ACC112 (cell line): ENCODE results near the gene NOTUM.

Experiments used
- H2AFZ ChIP-seq: fragments of 200-600 bp; sonication (generic); one replicate; pipeline ENCODE4 v1.6.0; 2017; ENCODE audit warnings: antibody characterized with exemption, low read length; ENCODE audit not compliant: unreplicated experiment
- H3K27ac ChIP-seq: fragments of 200-600 bp; sonication (generic); 2 replicates; pipeline ENCODE4 v1.5.1; 2014; ENCODE audit warnings: low read depth, mild to moderate bottlenecking, antibody characterized with exemption, low read length, moderate library complexity
- H3K27me3 ChIP-seq: fragments of 200-600 bp; sonication (generic); 2 replicates; pipeline ENCODE4 v1.6.1; 2014; ENCODE audit warnings: mild to moderate bottlenecking, antibody characterized with exemption, low read length, moderate library complexity, mixed read lengths; ENCODE audit not compliant: insufficient read depth
- H3K36me3 ChIP-seq: fragments of 200-600 bp; sonication (generic); 2 replicates; pipeline ENCODE4 v1.6.1; 2016; ENCODE audit warnings: mild to moderate bottlenecking, antibody characterized with exemption, low read length, moderate library complexity, mixed read lengths; ENCODE audit not compliant: insufficient read depth
- H3K4me1 ChIP-seq: fragments of 200-600 bp; sonication (generic); one replicate; pipeline ENCODE4 v1.6.1; 2016; ENCODE audit warnings: low read length, mixed read lengths; ENCODE audit not compliant: insufficient read depth, unreplicated experiment, control insufficient read depth
- H3K4me3 ChIP-seq: fragments of 200-600 bp; sonication (generic); 2 replicates; pipeline ENCODE4 v1.5.1; 2014; ENCODE audit warnings: mild to moderate bottlenecking, low read depth, low read length
- H3K79me2 ChIP-seq: fragments of 200-600 bp; sonication (generic); one replicate; pipeline ENCODE4 v1.6.0; 2016; ENCODE audit warnings: low read length; ENCODE audit not compliant: control insufficient read depth, unreplicated experiment, insufficient read depth

NOTUM gene

GRCh38 chr17:81931189-81931556, 29.8 kb downstream of the NOTUM start:
- Histone ChIP-seq H3K4me1 (peaks cover under 1% of the 10 kb centered on the region), H2AFZ (no peak overlapping the region), H3K79me2 (peaks cover 12% of the 10 kb centered on the region), H3K27me3 (no peaks in the 10 kb centered on the region), H3K4me3 (no peak overlapping the region), H3K36me3 (no peaks in the 10 kb centered on the region), H3K27ac (no peak overlapping the region)

DNA sequence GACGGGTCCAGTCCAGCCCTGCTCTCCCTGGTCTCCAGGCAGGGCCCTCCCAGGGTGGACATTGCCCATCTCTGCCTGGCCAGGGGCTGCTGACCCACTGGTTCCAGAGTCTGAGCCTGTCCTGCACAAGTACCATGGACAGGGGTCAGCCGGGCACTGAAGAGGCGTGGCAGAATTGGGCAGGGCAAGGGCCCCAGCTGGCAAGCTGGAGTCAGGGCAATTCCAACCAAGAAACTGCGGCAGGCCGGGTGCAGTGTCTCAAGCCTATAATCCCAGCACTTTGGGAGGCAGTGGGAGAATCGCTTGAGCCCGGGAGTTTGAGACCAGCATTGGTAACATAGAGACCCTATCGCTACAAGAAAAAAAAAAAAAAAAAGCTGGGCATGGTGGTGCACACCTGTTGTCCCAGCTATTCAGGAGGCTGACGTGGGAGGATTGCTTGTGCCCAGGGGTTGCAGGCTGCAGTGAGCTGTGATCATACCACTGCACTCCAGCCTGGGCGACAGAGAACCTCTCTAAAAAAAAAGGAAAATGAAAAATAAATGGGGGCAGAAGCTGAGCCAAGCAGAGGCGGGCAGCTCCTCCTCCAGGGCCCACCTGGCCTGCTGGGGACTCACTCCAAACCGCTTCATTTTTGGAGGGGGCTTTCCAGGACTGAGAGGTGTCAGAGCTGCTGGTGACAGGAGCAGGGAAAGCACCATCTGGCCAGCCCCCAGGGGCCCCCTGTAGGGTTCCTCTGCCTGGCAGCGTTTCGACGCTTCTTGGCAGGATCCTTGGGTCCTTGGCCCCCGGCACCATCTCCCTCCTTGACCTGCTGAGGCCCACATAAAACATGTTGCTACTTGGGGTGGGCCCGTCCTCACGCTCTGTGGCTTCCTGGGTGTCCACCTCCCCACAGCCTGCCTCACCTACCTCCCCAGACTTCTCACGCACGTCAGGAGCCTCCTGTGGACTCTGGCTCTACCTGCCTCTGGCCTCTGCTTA, 30.6 kb downstream of the NOTUM start:
- peaks cover 14% of the 10 kb centered on the region for H3K79me2 ChIP-seq
- H3K27ac ChIP-seq = no peak overlapping the region
- peaks cover 7% of the 10 kb centered on the region for H3K4me1 ChIP-seq
- no peak overlapping the region for H2AFZ ChIP-seq
- no peaks in the 10 kb centered on the region for H3K36me3 ChIP-seq
- H3K4me3 ChIP-seq = no peak overlapping the region
- H3K27me3 ChIP-seq = no peaks in the 10 kb centered on the region

DNA sequence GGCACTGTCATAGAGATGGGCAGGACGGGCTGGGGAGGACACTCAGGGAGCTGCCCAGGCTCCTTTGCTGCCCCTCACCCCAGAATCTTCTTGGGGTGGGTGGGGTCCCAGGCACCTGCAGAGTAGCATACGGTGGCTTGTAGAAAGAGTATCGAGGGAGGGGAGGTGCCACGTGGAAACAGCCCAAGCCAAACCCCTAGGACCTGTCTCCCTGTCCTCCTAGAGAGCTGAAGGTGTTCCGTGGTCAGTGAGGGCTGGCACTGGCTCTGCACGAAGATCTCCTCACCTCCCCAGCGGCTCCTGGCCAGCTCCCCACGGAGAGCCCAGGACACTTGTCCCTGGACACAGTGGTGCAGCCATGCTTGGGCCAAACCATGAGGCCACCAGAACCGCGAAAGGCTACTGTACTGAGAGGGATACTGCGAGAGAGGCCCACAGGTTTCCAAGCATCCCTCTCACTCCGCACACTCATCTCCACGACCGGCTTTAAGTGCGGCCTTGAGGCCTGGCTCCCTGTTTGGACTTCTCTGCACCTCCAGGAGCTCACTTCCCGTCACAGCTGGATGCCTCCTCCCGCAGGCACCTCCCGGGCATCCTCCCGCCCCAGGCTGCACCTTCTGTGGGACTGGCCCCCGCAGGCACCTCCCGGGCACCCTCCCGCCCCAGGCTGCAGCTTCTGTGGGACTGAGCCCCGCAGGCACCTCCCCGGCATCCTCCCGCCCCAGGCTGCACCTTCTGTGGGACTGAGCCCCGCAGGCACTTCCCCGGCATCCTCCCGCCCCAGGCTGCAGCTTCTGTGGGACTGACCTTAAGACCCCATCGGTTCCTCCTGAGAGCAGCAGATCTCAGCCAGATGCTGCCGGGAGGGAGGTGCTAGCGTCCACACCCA, 31.5 kb downstream of the NOTUM start:
- Histone ChIP-seq H3K4me3 (no peak overlapping the region; the same call in 1 of the 2 replicates), H2AFZ (no peak overlapping the region), H3K27ac (no peak overlapping the region), H3K4me1 (peaks cover 14% of the 10 kb centered on the region), H3K36me3 (no peaks in the 10 kb centered on the region), H3K27me3 (no peaks in the 10 kb centered on the region), H3K79me2 (peaks cover 23% of the 10 kb centered on the region)

- Histone ChIP-seq H3K27me3 (no peaks in the 10 kb centered on the region), H3K36me3 (no peaks in the 10 kb centered on the region), H3K4me3 (peak overlapping the region; percentile 85), H3K4me1 (peaks cover 22% of the 10 kb centered on the region), H2AFZ (peak overlapping the region; percentile 79), H3K79me2 (peaks cover 31% of the 10 kb centered on the region), H3K27ac (no peak overlapping the region)
These were observed 32.3 kb downstream of the NOTUM start for GRCh38 chr17:81928544-81929252.

DNA sequence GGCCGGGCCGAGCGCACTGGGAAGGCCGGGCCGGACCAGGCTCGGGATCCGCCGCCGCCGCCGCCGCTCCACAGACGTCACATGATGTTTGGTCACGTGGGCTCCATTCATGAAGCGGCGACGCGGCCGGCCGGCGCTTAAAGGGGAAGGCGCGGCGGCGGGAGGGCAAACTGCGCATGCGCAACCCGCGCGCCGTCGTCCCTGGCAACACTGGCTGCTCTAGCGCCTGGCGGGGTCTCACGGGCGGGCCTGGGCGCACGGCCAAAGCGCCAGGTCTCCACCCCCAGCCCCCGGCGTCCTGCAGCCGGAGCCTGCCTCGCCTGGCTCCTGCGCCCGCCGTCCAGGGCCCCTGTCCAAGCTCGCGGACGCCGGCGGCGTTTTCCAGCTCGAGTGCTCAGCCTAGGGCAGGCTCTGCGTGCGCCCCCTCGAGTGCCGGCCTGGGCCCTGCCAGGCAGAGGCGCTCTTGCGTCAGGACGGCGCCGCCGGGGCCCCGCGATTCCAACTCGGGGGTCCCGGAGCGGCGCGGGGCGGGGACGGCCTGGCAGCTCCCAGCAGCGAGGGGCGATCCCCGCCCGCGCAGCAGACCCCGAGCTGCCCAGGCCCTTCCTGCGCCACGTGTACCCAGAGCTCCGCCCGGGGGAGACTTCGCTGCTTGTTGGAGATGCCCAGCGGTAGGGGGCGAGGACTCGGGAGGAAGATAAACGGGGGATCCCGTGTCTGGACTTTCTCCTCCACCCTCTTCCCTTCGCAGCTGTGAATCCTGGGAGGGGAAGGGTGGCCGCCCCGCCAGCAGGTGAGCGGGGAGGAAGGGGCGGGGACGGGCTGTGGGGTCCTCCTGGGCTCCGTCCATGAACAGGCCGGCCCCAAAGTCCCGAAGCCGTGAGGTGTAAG, 33.1 kb downstream of the NOTUM start, which contains the start of gene MAFG:
TSS of gene MAFG (minus strand) at position 83 of the 891 bp plus-strand sequence. CDS start 4,550 bp downstream, outside the sequence.
- peak within 1 kb of the TSS; percentile 94 for H3K4me3 ChIP-seq
- peak within 1 kb of the TSS; percentile 88 for H3K27ac ChIP-seq
- H3K79me2 ChIP-seq = peaks cover 38% of the 10 kb centered on the region
- H3K27me3 ChIP-seq = no peaks in the 10 kb centered on the region
- no peaks in the 10 kb centered on the region for H3K36me3 ChIP-seq
- peaks cover 26% of the 10 kb centered on the region for H3K4me1 ChIP-seq
- H2AFZ ChIP-seq = peak within 1 kb of the TSS; percentile 79

DNA sequence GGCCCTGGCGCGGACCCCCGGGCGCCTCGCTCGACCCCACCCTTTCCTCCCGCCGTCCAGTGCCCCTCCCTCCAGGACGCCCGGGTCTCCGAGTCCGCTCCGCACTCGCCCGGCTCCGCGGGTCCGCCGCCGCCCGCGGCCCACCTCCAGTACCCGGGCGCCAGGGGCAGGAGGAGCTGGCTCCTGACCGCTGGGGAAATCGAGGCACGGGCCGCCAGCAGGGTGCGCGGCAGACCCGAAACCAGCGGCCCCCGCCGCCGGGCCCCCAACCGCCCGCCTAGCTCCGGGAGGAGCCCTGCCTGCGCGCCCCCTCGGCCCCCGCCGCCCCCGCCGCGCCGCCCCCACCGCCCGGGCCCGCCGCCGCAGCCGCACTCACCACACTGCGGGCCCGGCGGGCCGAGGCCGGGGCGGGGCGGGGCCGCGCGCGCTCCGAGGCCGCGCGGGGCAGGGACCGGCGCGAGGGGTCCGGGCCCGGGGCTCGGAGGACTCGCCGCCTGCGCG, 33.8 kb downstream of the NOTUM start:
- no peaks in the 10 kb centered on the region; the same call in 1 of the 2 replicates for H3K36me3 ChIP-seq
- no peaks in the 10 kb centered on the region for H3K27me3 ChIP-seq
- no peak overlapping the region for H2AFZ ChIP-seq
- peaks cover 31% of the 10 kb centered on the region for H3K4me1 ChIP-seq
- peak overlapping the region; percentile 88 for H3K27ac ChIP-seq
- H3K79me2 ChIP-seq = peaks cover 45% of the 10 kb centered on the region
- H3K4me3 ChIP-seq = peak overlapping the region; percentile 94

DNA sequence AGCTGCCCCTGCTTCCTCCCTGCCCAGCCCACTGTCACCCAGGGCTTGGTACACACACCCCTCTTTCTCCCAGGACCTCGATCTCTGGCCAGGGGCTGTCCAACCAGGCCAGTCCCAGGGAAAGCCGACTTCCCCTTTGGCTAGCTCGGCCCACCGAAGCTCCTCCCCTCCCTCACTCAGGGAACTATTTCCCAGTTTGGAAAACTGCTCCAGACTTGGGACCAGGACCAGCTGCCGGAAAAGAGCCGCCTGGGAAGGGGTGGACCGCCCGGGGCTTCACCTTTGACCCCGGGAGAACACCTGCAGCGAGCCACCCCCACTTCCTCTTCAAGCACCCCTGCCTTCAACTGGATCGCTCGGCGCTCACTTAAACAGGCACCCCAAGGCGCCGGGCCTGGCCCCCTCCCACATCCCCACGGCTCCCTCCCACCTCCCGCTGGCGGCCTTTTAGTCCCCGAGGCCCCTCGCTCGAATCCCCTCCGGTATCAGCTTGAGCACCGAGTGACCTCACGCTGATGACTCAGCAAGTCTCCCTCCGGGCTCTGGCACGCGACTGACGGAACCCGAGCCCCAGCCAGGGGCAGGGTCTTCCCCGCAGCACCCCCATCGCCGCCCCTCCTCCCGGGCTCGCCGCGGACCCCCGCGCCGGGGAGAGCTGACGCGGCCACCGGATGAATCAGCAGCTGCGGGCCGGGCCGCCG, 34.4 kb downstream of the NOTUM start:
- no peak overlapping the region for H2AFZ ChIP-seq
- H3K4me3 ChIP-seq = peak overlapping the region; percentile 94
- H3K27me3 ChIP-seq = no peaks in the 10 kb centered on the region
- H3K36me3 ChIP-seq = no peaks in the 10 kb centered on the region; the same call in 1 of the 2 replicates
- H3K4me1 ChIP-seq = peaks cover 31% of the 10 kb centered on the region
- H3K79me2 ChIP-seq = peaks cover 49% of the 10 kb centered on the region
- H3K27ac ChIP-seq = peak overlapping the region; percentile 88

GRCh38 chr17:81925860-81926450, 35.0 kb downstream of the NOTUM start:
- H3K4me3 ChIP-seq = peak overlapping the region; percentile 94
- H3K4me1 ChIP-seq = peaks cover 31% of the 10 kb centered on the region
- no peaks in the 10 kb centered on the region; the same call in 1 of the 2 replicates for H3K36me3 ChIP-seq
- no peaks in the 10 kb centered on the region for H3K27me3 ChIP-seq
- H3K79me2 ChIP-seq = peaks cover 53% of the 10 kb centered on the region
- H3K27ac ChIP-seq = peak overlapping the region; percentile 88
- no peak overlapping the region for H2AFZ ChIP-seq
